HPDE6-E6E7 (cell line): ENCODE data around the gene PTPN11.

Source experiments
- DNase-seq: peaks from one replicate; pipeline ENCODE4 v3.0.0; 2011; ENCODE audit warnings: missing footprints; ENCODE audit errors: extremely low spot score

The PTPN11 gene

GRCh38 chr12:112540021-112540420 lies 121.3 kb downstream of the PTPN11 start:
- DNase-seq: no peak

- no peak for DNase-seq
Observed at GRCh38 chr12:112543751-112544150, 125.0 kb downstream of the PTPN11 start.

GRCh38 chr12:112546339-112546738 lies 127.6 kb downstream of the PTPN11 start:
- DNase-seq: no peak

GRCh38 chr12:112546996-112547395 lies 128.2 kb downstream of the PTPN11 start:
- no peak for DNase-seq

- DNase-seq: no peak
Observed at GRCh38 chr12:112549031-112549430, 130.3 kb downstream of the PTPN11 start.

- DNase-seq: no peak
Observed at GRCh38 chr12:112551681-112552080, 132.9 kb downstream of the PTPN11 start.

GRCh38 chr12:112555621-112556233 lies 137.0 kb downstream of the PTPN11 start:
- no peak for DNase-seq

GRCh38 chr12:112557951-112558630 lies 139.3 kb downstream of the PTPN11 start:
- DNase-seq: no peak
